Measurements from ENCODE around the gene NUDCD2.

- TF ChIP-seq CTCF (optimal IDR thresholded peaks at IDR 0.05 in 1 of 3, IDR thresholded peaks at IDR 0.05 in 1 of 3, conservative IDR thresholded peaks at IDR 0.05 in 1 of 3; ENCODE audit: extremely low read depth in 1 of 3, insufficient read depth in 2 of 3, low read length in 3 of 3), result no peak
- no peak for TF ChIP-seq EZH2 (IDR thresholded peaks at IDR 0.05; ENCODE audit: low read length)
Observed at GRCh38 chr5:163402007-163402406, 57.9 kb downstream of the NUDCD2 start.
